ENCODE measurements around the gene CGNL1.

- TF ChIP-seq CTCF (IDR thresholded peaks at IDR 0.05) (no peak), EP300 (IDR thresholded peaks at IDR 0.05) (no peak), POLR2A (IDR thresholded peaks at IDR 0.05) (no peak)
Observed at GRCh38 chr15:57464480-57464879, 88.2 kb downstream of the CGNL1 start.
